ENCODE data around the gene TMEM82.

The TMEM82 gene

DNA sequence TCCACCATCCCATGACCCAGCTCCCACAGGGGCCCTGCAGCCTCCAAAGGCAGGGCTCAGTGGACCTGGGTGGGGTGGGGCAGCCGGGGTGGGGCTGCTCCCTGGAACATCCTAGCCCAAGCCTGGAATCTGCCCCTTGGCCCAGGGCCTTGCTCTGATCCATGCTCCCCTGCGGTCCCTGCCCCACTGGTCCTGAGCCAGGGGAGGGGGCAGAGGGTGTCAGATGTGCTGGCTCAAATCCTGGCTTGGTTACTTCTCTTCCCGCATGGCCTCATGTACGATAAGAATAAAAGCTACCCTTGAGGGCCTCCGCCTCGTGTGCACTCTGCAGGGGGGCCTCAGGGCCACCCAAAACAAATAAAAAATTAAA lies 5.4 kb upstream of the TMEM82 start:
- FAIRE-seq: no peak

DNA sequence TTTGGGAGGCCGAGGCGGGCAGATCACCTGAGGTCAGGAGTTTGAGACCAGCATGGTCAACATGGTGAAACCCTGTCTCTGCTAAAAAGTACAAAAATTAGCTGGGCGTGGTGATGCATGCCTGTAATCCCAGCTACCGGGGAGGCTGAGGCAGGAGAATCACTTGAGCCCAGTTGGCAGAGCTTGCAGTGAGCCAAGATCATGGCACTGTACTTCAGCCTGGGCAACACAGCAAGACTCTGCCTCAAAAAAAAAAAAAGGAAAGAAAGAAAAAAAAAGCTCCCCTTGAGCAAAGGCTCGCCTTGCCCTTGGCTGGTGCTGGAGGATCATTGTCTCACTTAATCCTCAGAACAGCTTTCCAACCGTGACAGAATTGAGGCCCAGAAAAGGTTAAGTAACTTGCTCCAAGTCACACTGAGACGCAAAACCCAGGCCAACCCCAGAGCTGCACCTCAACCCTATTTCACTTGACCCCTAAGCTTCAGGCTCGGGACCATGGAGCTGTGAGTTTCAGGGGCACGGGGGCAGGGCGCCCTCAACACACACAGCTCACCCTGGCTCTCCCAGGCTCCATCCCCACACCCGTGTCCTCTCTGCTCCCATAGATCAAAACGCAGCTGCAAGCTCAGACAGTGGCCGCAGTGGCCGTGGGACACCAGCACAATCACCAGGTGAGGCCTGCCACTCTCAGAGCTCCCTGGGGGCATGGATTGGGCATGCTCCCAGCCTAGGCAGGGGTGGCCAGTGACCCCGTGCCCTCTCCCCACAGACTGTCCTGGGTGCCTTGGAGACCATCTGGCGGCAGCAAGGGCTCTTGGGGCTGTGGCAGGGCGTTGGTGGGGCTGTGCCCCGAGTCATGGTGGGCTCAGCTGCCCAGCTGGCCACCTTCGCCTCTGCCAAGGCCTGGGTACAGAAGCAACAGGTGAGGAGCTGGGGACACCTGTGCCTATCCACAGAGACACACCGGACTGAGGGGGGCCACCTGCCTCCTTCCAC lies 4.7 kb upstream of the TMEM82 start:
- FAIRE-seq: no peak

DNA sequence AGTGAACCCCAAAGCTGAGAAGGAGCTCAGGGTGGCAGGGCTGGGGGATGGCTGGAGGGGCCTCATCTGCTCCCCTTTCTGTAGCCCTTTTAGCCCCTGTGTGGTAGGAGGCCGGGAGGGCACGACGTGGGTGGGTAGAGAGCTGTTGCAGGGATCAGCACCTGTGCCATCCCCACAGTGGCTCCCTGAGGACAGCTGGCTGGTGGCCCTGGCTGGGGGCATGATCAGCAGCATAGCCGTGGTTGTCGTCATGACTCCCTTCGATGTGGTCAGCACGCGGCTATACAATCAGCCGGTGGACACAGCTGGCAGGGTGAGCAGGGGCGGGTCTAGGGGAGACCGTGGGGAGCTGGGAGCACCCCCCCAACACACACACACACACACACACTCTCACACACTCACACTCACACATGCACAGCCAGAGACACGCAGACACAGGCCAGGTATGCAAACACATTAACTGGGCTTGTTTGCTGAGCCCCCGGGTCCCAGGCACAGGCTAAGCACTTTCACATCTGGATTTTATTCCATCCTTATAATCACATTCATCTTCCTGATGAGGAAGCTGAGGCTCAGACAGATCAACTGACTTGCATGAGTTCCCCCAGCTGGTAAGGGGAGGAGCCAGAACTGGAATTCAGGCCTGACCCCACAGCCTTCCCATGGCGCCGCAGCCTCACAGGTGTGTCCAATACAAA lies 3.7 kb upstream of the TMEM82 start:
- no peak for FAIRE-seq

GRCh38 chr1:15739259-15739658 lies 3.0 kb upstream of the TMEM82 start:
- FAIRE-seq: no peak

DNA sequence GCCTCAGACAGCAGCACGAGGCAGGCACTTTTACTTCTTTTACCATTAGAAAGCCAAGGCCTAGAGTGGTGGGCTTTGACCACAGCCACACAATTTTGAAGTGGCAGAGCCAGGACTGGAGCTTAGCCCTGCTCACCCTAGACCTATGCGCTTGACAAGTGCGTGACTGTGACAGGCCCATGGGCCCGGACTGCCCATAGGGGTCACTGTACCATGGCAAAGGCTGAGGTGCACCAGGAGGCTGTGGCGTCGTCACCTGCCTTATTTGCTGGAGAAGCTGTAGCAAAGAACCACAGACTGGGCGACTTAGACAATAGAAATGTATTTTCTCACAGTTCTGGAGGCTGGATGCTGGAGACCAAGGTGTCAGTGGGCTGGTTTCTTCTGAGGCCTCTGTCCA lies 2.6 kb upstream of the TMEM82 start:
- no peak for FAIRE-seq

GRCh38 chr1:15740924-15741850 lies 1.1 kb upstream of the TMEM82 start:
- no peak for FAIRE-seq

DNA sequence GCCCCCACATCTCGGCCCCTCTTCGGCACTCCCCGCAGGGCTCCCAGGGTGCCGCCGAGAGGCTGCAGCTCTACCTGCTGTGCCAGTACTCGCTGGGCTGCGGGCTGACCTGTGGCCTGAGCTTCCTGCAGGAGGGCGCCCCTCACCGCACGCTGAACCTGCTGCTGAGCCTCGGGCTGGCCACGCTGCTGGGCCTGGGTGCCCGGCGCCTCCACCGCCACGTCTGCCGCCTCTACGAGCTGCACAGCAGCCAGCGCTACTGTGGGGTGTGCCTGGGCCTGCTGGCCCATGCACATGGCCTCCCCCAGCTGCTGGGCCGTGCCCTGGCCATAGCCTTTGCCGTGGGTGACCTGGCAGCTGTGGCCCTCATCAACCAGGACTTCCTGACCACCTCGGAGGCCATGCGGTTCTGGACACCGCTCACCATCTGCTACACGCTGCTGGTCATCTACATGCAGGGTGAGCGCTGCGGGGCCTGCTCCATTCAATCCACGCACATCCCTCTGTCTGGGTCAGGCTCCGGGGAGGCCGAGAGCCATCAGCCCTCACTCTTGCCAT lies 1.9 kb downstream of the TMEM82 start:
- no peak for FAIRE-seq

GRCh38 chr1:15747378-15747777 lies 5.1 kb downstream of the TMEM82 start:
- FAIRE-seq: no peak

DNA sequence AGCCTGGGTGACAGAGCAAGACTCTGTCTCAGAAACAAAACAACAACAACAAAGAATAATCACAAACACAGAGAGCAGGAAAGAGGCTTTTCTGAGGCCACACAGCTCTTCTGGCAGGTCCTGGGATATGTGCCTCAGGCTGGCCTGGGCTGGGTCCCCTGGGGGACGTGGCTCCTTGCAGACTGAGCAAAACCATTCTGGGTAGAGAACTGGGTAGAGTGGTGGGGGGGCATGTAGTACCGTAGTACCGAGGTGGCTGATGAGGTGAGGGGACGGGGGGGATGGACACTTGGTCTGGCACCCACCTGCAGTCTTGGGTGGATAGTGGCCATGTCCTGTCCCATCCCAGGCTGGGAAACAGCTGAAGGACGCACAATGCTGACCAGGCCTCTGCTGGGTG lies 6.0 kb downstream of the TMEM82 start:
- no peak for FAIRE-seq

DNA sequence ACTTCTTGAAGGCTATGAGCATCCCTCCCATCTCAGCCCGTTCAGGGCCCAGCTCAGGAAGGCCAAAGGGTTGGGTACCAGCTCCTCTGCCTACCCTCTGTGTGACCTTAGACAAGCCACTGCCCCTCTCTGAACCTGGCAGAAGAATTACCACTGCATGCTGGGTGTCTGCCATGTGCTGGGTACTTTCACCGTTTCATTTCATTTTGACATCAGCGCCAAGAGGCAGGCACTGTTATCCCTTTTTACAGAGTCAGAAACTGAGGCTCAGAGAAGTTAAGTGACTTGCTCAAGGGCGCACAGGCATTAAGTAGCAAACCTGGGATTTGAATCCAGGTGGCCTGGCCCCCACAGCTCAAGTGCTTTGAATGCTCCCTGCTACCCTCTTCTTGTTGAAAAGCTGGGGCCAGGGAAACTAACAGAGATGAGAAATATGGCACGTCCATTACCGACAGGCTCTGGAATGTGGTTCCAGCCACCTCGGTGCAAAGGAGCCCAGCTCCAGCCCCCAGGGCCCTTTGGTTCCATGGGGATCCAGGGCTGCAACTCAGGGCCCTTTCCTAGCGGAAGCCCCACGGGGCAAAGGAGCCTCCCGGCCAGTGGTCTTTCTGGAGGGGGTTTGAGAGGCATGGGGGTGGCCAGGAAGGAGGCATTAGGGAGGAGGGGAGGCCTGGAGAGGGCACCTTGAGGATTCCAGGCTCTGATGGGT lies 6.5 kb downstream of the TMEM82 start:
- FAIRE-seq: no peak

DNA sequence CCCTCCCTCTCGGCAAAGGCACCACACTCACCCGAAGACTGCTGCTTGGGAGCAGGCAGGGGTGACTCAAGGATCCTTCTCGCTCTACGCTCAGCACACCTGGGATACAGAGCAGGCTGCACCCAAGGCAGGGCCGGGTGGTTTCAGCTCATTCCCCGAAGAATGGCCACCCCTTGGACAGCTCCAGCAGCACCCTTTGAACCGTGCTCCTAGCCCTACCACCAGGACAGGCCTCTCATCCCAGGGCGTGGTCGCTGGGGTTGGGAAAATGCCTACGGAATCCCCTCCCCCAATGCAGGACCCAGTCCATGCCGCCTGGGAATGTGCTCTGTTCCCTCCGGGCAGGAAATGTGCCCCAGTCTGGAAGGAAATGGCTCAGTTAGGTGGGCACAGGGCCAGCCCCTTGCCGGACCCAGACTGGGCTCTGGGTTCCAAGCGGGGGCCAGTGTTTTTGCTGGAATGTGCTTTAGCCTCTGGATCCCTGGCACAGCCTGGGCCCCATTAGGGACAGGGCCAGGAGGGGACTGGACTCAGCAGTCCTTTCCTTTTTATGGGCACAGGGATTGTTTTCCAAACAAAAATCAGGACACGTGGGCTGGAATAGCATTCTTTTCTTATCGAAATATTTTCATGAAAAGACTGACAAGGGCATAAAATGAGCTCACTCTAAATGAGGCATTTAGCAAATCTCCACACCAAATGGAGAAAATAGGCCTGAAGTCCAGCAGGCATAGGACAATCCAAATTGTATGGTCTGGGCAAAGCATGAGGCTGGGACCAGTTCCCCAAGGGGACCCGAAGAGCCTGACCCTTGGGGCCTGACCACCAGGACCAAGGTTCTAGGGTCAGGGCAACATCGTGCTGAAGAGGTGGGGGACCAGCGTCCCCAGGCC lies 7.3 kb downstream of the TMEM82 start:
- no peak for FAIRE-seq

DNA sequence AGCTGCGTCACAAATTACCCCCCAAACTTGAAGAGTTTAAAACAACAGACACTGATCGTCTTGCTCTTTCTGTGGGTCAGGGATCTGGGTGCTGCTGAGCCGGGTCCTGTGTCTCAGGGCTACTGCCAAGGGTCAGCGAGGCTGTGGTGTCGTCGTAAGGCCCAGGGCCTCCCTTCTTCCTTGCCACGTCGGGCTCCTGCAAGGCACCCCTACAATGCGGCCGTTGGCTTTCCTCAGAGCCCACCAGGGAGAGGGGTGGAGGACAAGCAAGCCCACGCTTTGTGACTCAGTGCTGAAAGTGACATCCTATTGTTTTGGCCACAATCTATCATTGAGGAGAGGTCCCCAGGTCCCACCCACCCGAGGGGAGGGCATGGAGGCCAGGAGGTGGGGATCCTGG lies 8.6 kb downstream of the TMEM82 start:
- FAIRE-seq: no peak

DNA sequence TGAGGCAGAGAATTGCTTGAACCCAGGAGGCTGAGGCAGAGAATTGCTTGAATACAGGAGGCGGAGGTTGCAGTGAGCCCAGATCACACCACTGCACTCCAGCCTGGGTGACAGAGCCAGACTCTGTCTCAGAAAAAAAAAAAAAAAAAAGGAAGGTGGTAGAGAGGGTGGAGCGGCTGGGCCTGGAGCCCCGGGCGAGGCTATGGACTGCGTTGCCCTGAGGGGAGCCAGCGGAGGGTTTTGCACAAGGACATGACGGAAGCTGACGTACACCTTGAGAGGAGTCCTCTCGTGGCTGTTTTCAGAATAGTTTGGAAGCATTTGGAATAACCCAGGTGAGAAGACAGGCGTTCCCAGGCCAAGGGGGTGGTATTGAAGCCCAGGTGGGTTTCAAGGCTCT lies 9.4 kb downstream of the TMEM82 start:
- no peak for FAIRE-seq

- FAIRE-seq: no peak
These were observed 11.5 kb downstream of the TMEM82 start for GRCh38 chr1:15753776-15754175.

- no peak for FAIRE-seq
These were observed 12.8 kb downstream of the TMEM82 start for GRCh38 chr1:15755021-15755645.

DNA sequence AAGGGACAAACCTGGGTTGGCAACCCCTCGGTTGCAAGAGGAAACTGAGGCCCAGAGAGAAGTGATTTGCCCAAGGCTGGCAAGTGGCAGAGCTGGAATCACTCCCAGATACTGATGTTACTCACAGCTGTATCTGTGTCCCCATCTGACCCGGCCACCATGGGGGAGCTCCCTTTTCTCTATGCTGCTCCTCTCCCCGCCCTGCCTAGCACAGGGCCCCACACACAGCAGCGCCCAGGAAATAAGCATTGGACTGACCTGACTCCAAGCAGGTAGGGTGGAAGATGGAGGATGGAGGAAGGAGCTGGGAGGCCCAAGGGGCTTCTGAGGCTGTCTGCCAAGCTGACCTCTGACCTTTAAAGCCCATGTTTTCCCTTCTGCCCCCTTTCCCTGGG lies 13.3 kb downstream of the TMEM82 start:
- no peak for FAIRE-seq

DNA sequence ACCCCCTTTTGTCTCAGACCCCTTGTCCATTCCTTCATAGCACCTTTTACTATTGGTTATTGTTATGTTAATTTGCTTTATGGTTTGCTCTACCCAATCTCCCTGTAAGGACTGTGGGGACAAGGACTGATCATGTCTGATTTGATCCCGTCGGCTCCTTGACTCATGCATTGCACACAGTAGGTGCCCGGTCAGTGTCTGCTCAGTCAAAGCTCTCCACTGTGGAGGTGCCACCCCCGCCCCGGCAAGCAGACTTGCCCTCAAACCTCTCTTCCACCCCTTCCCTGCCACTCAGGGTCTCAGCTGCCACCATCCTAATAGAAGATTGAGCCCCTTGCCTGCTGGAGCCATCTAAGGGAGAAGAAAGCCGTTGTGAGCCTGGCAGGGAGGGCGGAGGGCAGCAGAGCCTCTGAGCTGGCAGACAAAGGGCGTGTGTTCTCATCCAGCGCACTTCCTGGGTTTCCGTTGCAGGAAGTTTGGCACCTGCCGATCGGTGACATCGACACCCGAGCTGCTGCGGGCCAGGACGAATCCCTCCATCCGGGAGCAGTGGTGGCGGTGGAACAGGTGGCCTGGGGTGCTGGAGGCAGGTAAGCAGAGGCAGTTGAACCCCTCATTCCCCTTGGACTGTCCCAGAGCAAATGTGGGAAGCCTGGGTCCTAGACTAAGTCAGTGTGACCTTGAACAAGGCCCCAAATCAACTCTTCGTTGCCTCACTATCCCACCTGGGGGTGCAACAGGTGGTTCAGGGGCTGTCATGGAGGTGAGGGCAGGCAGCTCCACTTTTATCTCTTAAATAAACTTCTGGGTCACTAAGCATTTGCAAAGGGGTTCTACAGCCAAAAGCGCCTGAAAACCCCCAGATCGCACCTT lies 14.1 kb downstream of the TMEM82 start:
- FAIRE-seq: no peak

DNA sequence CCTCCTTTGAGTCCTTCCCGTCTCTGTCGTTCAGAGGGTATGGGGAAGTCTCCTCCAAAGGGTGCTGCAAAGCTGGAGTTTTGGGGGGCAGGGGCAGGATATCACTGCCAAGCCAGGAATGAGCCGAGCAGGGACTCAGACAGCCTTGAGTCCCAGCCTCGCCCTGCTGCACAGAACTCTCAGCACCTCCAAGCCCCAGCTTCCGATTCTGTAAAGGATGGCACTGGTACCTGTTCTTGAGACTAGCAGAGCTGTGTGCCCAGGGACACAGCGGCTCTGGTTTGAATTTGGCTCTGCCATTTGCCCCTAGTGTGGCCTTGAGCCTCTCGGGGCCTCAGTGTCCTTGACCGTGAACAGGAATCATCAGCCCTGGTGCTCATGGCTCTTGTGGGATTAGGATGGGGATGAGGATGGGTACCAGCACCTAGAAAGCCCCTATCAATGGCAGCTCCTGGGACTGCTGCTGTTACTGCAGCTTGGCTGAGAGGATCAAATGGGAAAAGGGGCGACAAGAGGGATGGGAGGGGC lies 14.8 kb downstream of the TMEM82 start:
- FAIRE-seq: no peak
